Peyer's patch (tissue), 4 donors: ENCODE measurements around the gene EIF2AK3.

Experiments used
- POLR2A ChIP-seq, 2 donors: fragments of 450-650 bp; IDR thresholded peaks; one replicate each; pipeline ENCODE4 v1.5.1; 2017; ENCODE audit warnings: antibody characterized with exemption in 2 of 2, mild to moderate bottlenecking in 2 of 2, moderate library complexity in 2 of 2
- TF ChIP-seq, protein P1 (sequence below), 6 experiments: fragments of 450-650 bp in 4 of 6; fragments of 200-600 bp in 2 of 6; sonication (generic) in 1 of 6; IDR thresholded peaks; one replicate each; pipeline ENCODE4 v1.5.1; 2017 to 2019; ENCODE audit warnings: antibody characterized with exemption in 6 of 6, mild to moderate bottlenecking in 3 of 6, moderate library complexity in 1 of 6

- TF ChIP-seq, protein P1, sequence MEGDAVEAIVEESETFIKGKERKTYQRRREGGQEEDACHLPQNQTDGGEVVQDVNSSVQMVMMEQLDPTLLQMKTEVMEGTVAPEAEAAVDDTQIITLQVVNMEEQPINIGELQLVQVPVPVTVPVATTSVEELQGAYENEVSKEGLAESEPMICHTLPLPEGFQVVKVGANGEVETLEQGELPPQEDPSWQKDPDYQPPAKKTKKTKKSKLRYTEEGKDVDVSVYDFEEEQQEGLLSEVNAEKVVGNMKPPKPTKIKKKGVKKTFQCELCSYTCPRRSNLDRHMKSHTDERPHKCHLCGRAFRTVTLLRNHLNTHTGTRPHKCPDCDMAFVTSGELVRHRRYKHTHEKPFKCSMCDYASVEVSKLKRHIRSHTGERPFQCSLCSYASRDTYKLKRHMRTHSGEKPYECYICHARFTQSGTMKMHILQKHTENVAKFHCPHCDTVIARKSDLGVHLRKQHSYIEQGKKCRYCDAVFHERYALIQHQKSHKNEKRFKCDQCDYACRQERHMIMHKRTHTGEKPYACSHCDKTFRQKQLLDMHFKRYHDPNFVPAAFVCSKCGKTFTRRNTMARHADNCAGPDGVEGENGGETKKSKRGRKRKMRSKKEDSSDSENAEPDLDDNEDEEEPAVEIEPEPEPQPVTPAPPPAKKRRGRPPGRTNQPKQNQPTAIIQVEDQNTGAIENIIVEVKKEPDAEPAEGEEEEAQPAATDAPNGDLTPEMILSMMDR (IDR thresholded peaks at IDR 0.05): no peak
- no peak for TF ChIP-seq POLR2A (IDR thresholded peaks at IDR 0.05)
These were observed 27.7 kb downstream of the EIF2AK3 start for GRCh38 chr2:88599527-88599926.
